LHCN-M2 (cell line): ENCODE measurements around the gene ASTN2. TPM values are rescaled to one million over a fixed set of nuclear protein-coding genes. Genes with fewer than 3 reads are reported as not detected.
"Not testable (repeated sequence)": the region's sequence is repeated elsewhere in the genome, so short reads cannot be mapped to it uniquely, and the experiment has no call there.

Source experiments
- DNase-seq: peaks from one replicate; pipeline ENCODE4 v3.0.0-alpha.2; 2012; ENCODE audit warnings: low read depth
- total RNA-seq: library from RNA; depleted of rRNA; stranded (reverse); fragments of >200 nt; gene quantifications from 2 replicates; pipeline ENCODE4 v1.2.3, GENCODE V29; 2014

ASTN2 gene
- total RNA-seq, 1 experiment from 2014 or later = 11.8 TPM

- DNase-seq = no peak
Measured at GRCh38 chr9:116701940-116702642, 712.8 kb downstream of the ASTN2 start.

- DNase-seq = no peak
Measured at GRCh38 chr9:116700882-116701865, 713.7 kb downstream of the ASTN2 start.

GRCh38 chr9:116700279-116700678, 714.6 kb downstream of the ASTN2 start:
- no peak for DNase-seq

GRCh38 chr9:116697887-116698286, 717.0 kb downstream of the ASTN2 start:
- no peak for DNase-seq

- DNase-seq = peak; percentile 38
Measured at GRCh38 chr9:116697362-116697761, 717.5 kb downstream of the ASTN2 start.

DNA sequence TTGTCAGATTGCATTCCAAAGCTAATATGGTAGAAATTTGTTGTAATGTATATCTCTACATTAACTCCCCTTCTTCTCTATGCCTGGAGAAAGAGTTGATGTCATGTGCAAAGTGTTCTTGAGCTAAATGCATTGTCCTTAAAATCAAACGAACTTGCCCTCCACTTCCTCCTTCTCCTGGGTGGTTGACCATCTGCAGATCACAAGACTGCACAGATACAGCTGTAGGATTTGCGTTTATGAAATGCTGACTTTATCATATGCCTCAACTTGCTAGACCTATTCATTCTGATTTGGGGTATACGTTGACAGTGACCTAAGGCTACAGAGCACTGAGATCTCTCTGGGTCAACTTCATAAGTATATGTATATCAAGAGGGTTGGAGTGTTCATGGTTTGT, 719.4 kb downstream of the ASTN2 start:
- no peak for DNase-seq

- DNase-seq = no peak
Measured at GRCh38 chr9:116694785-116695291, 720.0 kb downstream of the ASTN2 start.

GRCh38 chr9:116693233-116693731, 721.6 kb downstream of the ASTN2 start:
- no peak for DNase-seq

DNA sequence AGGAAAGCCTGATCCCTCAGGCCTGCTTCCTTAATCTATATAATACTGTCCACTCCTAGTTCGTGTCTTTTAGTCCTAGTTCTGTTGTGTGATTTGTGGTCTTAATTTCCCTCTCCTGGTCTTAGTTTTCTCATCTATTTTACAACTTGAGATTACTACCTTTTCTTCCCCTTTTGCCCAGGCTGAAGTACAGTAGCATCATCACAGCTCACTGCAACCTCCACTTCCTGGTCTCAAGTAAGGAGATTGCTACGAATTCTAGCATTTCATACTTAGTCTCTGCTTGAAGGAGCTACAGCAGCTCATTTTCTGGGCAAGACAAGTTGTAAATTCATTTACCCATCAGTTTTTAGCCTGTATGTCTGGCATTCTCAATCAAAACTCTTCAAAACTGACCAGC, 722.2 kb downstream of the ASTN2 start:
- no peak for DNase-seq

GRCh38 chr9:116691607-116692006, 723.2 kb downstream of the ASTN2 start:
- DNase-seq = no peak

DNA sequence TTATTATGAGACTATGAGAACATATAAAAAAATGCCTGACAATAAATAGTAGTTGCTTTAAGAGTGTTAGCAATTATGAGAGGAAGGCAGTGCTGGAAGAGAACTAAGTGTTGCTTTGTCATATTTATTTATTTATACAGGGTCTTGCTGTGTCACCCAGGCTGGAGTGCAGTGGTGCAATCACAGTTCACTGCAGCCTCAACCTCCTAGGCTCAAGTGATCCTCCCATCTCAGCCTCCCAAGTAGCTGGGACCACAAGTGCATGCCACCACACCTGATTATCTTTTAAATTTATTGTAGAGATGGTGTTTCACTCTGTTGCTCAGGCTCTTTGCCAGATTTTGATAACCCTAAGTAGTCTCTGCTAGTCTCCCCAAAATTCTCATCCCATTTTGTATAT, 724.1 kb downstream of the ASTN2 start:
- not testable (repeated sequence) for DNase-seq

DNA sequence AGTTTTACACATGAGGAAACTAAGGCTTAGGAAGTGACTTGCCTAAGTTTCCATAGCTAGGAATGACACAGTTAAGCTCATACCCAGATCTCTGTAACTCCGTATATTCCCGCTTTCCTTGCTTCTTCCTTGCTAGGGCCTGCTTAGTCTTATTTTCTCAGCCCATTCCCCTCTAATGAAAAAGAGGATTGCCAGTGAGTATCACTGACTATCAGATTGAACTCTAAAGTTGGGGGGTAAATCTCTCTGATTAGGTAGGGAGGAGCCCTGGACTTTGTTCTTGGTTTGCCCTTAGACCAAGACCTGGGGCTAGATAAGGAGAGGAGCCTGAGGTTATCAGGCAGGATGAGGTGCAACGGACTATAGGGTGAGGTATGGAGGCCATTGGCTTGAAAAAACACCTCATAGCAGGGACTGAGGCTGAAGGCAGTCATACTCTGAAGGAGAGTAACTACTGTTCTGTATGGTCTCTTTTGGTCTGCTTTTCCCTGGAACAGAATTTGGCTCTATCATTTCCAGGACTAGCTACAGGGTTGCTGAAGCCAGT, 725.3 kb downstream of the ASTN2 start:
- DNase-seq = no peak

- no peak for DNase-seq
Measured at GRCh38 chr9:116688806-116689485, 725.9 kb downstream of the ASTN2 start.

- DNase-seq = peak; percentile 8
Measured at GRCh38 chr9:116687754-116688135, 727.1 kb downstream of the ASTN2 start.

DNA sequence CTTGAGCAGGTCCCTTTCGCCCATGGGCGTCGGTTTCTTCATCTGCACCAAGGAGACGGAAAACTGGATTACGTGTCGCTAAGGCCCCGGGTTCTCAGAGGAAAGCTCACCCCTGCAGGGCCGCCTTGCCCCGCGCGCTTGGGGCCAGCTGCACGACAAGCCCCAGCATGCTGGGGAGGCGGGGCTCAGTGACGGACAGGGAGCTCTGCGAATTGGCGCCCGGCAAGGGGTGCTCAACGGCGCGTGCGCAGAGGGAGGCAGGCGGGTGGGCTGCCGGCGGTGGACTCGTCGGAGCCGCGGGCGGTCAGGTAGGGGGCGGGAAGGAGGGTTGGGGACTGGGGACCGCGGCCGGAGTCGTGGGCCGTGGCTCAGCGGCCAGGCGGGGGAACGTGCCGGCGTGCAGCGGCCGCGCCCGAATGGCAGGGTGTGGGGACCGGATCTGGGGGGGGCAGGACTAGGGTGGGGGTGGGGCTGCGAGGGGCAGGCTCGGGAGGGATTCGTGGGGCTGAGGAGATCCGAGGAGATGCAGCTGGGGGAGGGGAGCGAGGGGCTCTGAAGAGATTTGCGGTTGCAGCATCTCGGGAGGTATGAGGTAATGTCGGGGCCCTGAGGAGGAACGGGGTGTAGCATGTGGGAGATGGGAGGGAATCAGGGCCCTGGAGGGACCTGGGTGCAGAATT, 727.6 kb downstream of the ASTN2 start, which contains the start of gene TRIM32:
TRIM32 (plus strand) TSS at position 232 of the 680 bp plus-strand sequence. CDS start 10,438 bp downstream, outside the sequence.
- DNase-seq = peak; percentile 86

DNA sequence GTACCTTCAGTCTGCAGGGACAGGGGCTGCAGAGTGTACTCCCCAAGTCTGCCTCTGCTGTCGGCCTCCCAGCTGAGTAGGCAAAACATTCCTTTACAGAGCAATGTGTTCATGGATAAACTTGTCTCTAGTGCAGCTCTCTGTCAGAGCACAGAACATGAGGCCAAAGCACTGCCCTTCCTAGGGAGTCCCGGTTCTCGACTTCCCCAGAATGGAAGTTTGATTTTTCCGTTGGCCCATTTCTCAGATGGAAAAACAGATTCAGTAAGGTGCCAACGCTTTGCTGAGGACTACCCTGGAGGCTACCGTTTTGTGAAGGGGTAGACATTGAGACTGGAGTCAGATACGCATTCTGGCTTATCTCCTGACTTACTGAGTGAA, 728.2 kb downstream of the ASTN2 start:
- DNase-seq = no peak

DNA sequence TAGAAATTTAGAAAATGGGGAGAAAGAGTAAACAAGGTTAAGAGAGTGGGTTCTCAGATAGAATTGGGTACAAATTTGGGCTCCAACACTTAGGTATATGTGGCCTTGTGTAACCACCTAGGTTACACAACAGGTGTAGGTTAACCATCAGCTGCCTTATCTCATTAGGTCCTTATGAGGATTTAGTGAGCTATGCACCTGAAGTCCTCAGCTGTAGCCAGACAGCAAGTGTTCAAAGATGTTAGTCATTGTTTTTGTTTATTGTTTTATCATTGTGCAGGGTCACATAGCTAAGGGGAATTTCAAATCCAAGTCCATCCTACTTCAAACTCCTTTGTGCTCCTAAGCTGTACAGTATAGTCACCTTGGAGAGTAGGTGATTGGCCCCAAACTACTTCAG, 728.7 kb downstream of the ASTN2 start:
- no peak for DNase-seq

GRCh38 chr9:116685166-116685565, 729.7 kb downstream of the ASTN2 start:
- DNase-seq = no peak

GRCh38 chr9:116683535-116683934, 731.3 kb downstream of the ASTN2 start:
- no peak for DNase-seq

DNA sequence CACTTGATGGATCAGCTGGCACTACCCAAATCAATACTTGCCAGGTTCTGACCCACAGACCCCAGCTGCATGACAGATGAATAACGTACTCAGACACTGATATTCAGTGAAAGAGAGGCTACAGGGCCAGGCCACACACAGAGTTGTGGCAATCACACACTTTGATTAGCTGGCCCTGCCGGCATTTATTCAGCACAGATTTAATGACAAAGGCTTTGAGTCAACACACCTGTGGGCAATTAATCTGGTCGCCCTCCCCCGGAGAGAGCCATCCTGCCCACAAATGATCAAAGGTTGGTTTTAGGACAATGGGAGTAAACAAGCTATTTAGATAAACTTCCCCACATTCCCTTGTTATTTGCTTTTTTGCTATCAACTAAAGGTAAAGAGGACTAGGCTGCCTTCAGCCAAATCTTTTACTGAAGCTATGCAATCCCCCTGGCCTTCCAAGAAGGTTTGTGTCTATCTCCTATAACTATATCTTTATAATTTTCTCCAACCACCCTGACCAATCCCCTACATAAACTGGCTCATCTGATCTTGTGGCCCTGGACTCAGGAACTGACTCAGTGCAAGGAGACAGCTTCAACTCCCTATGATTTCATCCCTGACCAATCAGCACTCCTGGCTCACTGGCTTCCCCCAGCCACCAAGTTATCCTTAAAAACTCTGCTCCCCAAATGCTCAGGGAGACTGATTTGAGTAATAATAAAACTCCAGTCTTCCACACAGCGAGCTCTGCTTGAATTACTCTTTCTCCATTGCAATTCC, 740.5 kb downstream of the ASTN2 start:
- DNase-seq = no peak
